HepG2 (cell line): ENCODE data around the gene BBS5. TPM values are rescaled to one million over a fixed set of nuclear protein-coding genes. Genes with fewer than 3 reads are reported as not detected.

Experiments used
- FOXK2 ChIP-seq: fragments of 450-650 bp; IDR thresholded peaks from 2 replicates; pipeline ENCODE4 v1.6.1; 2016
- GABPA ChIP-seq, 2 experiments: IDR thresholded peaks; 2 replicates each; pipeline ENCODE4 v1.6.1; 2011 to 2016; ENCODE audit warnings: low read depth in 2 of 2, low read length in 1 of 2, missing biosample characterization in 1 of 2, missing genetic modification characterization in 1 of 2
- KIAA2018 ChIP-seq: sonication (generic); formaldehyde crosslinking; IDR thresholded peaks from 2 replicates; pipeline ENCODE4 v1.5.0; 2020; ENCODE audit warnings: mild to moderate bottlenecking, missing genetic modification reagents, borderline replicate concordance
- KMT2B ChIP-seq: IDR thresholded peaks from 2 replicates; pipeline ENCODE4 v1.6.1; 2016; ENCODE audit warnings: missing genetic modification reagents, missing compliant biosample characterization
- MED1 ChIP-seq: sonication (generic); formaldehyde crosslinking; IDR thresholded peaks from 2 replicates; pipeline ENCODE4 v1.4.0; 2020; ENCODE audit warnings: missing genetic modification reagents
- RBM22 ChIP-seq: fragments of 200-400 bp; formaldehyde crosslinking; optimal IDR thresholded peaks from 2 replicates; pipeline ENCODE3; 2017; ENCODE audit warnings: mild to moderate bottlenecking, low read length, moderate library complexity
- RXRA ChIP-seq: sonication (generic); formaldehyde crosslinking; IDR thresholded peaks from 2 replicates; pipeline ENCODE4 v1.5.1; 2020; ENCODE audit warnings: missing genetic modification reagents
- ZBTB49 ChIP-seq: sonication (generic); formaldehyde crosslinking; IDR thresholded peaks from 2 replicates; pipeline ENCODE4 v1.4.0; 2020; ENCODE audit warnings: missing genetic modification reagents, borderline replicate concordance
- ZFAT ChIP-seq: sonication (generic); formaldehyde crosslinking; conservative IDR thresholded peaks from 2 replicates; pipeline ENCODE4 v1.8.1; 2023; ENCODE audit warnings: missing genetic modification reagents, inconsistent platforms
- ZNF639 ChIP-seq: conservative IDR thresholded peaks from 2 replicates; pipeline ENCODE4 v1.6.1; 2018; ENCODE audit warnings: missing genetic modification reagents
- ZNF713 ChIP-seq: sonication (generic); formaldehyde crosslinking; IDR thresholded peaks from 2 replicates; pipeline ENCODE4 v1.4.0; 2020; ENCODE audit warnings: mild to moderate bottlenecking, missing genetic modification reagents
- polyA plus RNA-seq, 8 experiments: library from polyadenylated mRNA; depleted of rRNA in 3 of 8; stranded (reverse) in 7 of 8; unstranded in 1 of 8; fragments of >200 nt; fragmentation: Illumina TruSeq in 4 of 8; extraction: Trizol in 4 of 8; gene quantifications; 2 replicates each; pipeline versions ENCODE4 v1.2.1 to v1.2.3, GENCODE V29; 2011 to 2016; ENCODE audit warnings: low read depth in 4 of 8, missing spikeins in 1 of 8, mixed read lengths in 1 of 8; ENCODE audit not compliant: insufficient read depth in 1 of 8
- total RNA-seq, 5 experiments: library from RNA; depleted of rRNA; stranded (reverse); fragments of >200 nt; fragmentation: Illumina TruSeq; extraction: Trizol; gene quantifications; 2 replicates each; pipeline ENCODE4 v1.2.3, GENCODE V29; 2016; ENCODE audit warnings: low read depth in 1 of 5
- TF ChIP-seq, protein P1 (sequence below): sonication (generic); formaldehyde crosslinking; IDR thresholded peaks from 2 replicates; pipeline ENCODE4 v1.5.1; 2020; ENCODE audit warnings: mild to moderate bottlenecking, missing genetic modification reagents, borderline replicate concordance

BBS5 gene
- total and polyA plus RNA-seq, 2 of the 13 experiments (the other 11 are each of a cell fraction or from before 2014, with no cell fraction given), result 1.8 to 4.5 TPM

DNA sequence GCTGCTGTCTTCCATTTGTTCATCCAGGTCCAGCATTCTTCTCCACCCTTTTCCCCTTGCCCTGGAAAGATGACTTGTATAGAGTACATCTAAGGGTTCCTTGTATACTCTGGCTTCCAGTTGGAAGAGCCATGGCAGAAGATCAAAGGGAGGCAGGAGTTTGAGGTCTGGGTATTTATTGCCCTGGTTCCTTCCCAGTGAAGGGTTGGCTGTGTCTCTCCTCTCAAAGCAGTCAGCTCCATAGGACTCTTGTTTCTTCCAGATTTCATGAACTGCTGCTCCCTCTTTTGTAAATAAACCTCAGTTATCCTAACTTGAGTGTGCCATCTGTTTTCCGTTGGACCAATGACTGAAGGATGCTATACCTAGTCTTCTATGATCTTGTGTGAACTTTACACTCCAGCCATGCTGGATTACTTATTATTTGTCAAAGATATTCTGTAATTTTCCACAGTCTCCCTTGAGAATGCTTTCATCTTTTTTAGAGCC lies 6.4 kb downstream of the BBS5 start (continued):
- TF ChIP-seq KIAA2018 (no peak), ZBTB49 (CRISPR knock-in tag) (no peak), RBM22 (no peak), ZNF713 (CRISPR knock-in tag) (no peak), ZNF639 (CRISPR knock-in tag) (no peak), MED1 (no peak), RXRA (CRISPR knock-in tag) (no peak; the same call in 1 of the 2 replicates), FOXK2 (no peak), ZFAT (CRISPR knock-in tag) (no peak), GABPA (IDR thresholded peaks at IDR 0.05; ENCODE audit: low read depth, low read length) (no peak), GABPA (CRISPR knock-in tag; IDR thresholded peaks at IDR 0.05; ENCODE audit: low read depth) (peak; percentile 28; the same call in 1 of the 2 replicates), KMT2B (CRISPR knock-in tag) (no peak)
- TF ChIP-seq, protein P1, sequence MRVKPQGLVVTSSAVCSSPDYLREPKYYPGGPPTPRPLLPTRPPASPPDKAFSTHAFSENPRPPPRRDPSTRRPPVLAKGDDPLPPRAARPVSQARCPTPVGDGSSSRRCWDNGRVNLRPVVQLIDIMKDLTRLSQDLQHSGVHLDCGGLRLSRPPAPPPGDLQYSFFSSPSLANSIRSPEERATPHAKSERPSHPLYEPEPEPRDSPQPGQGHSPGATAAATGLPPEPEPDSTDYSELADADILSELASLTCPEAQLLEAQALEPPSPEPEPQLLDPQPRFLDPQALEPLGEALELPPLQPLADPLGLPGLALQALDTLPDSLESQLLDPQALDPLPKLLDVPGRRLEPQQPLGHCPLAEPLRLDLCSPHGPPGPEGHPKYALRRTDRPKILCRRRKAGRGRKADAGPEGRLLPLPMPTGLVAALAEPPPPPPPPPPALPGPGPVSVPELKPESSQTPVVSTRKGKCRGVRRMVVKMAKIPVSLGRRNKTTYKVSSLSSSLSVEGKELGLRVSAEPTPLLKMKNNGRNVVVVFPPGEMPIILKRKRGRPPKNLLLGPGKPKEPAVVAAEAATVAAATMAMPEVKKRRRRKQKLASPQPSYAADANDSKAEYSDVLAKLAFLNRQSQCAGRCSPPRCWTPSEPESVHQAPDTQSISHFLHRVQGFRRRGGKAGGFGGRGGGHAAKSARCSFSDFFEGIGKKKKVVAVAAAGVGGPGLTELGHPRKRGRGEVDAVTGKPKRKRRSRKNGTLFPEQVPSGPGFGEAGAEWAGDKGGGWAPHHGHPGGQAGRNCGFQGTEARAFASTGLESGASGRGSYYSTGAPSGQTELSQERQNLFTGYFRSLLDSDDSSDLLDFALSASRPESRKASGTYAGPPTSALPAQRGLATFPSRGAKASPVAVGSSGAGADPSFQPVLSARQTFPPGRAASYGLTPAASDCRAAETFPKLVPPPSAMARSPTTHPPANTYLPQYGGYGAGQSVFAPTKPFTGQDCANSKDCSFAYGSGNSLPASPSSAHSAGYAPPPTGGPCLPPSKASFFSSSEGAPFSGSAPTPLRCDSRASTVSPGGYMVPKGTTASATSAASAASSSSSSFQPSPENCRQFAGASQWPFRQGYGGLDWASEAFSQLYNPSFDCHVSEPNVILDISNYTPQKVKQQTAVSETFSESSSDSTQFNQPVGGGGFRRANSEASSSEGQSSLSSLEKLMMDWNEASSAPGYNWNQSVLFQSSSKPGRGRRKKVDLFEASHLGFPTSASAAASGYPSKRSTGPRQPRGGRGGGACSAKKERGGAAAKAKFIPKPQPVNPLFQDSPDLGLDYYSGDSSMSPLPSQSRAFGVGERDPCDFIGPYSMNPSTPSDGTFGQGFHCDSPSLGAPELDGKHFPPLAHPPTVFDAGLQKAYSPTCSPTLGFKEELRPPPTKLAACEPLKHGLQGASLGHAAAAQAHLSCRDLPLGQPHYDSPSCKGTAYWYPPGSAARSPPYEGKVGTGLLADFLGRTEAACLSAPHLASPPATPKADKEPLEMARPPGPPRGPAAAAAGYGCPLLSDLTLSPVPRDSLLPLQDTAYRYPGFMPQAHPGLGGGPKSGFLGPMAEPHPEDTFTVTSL (CRISPR knock-in tag), result no peak
